Measurements from ENCODE around the gene PPFIA2.

The PPFIA2 gene

DNA sequence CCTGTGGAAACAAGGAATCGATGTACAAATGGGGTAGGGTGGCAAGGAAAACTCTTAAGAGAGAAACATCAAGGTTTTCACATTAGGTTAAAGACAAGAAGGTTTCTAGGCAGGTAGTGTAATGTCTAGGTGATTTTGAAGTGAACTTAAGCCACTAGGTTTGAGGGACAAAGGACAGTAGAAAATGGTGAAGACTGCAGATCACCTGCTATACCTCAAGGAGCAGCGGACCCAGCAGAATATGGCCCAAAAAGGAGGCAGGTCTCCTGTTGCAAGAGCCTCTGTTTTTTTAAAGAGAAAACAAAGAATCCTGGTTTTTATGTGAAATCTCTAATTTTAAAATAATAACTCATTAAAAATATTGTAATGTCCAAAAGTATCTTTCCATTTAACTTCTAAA lies 503.2 kb downstream of the PPFIA2 start:
- DNase-seq: no peak

DNA sequence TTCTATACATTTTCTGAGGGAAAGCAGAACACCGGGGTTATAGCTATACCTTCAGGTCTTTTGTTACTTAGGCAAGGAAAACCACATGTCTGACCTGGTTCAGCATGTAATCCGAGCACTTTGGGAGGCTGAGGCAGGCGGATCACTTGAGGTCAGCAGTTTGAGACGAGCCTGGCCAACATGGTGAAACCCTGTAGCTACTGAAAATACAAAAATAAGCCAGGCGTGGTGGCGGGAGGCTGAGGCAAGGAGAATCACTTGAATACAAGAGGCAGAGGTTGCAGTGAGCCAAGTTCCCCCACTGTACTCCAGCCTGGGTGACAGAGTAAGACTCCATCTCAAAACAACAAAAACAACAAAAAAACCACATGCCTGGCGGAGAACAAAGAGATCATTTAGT lies 503.7 kb downstream of the PPFIA2 start:
- no peak for DNase-seq

DNA sequence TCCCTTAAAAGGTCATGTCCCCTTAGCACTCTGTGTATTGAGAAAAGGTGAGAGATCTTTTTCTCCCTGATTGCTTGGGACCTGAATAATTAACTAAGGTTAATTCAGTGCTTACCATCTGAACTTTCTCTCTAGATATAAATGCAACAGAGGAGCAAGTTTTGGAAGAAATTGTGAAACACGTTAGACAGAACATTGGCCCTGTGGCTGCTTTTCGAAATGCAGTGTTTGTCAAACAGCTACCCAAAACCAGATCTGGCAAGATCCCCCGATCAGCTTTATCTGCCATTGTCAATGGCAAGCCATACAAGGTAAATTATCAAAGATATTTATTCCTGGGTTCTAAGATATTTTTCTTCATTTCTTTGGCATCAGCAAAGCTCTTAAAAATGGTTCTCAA lies 505.8 kb downstream of the PPFIA2 start:
- no peak for DNase-seq

DNA sequence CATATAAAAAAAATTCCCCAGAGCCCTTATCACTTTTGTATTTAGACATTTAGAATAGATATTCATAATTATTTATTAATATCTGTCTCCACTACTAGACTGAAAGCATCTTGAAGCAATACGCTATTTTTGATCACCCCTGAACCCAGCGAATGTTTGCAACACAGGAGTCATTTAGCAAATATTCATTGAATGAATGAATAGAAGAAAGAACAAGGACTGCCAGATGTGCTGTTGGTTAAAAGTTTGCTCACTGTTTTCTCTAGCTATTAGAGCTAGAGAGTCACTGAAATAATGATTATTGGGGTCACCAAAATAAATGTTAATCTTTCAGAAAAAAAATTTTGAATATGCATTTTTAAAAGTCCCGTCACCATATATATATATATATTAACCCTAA lies 506.9 kb downstream of the PPFIA2 start:
- no peak for DNase-seq

DNA sequence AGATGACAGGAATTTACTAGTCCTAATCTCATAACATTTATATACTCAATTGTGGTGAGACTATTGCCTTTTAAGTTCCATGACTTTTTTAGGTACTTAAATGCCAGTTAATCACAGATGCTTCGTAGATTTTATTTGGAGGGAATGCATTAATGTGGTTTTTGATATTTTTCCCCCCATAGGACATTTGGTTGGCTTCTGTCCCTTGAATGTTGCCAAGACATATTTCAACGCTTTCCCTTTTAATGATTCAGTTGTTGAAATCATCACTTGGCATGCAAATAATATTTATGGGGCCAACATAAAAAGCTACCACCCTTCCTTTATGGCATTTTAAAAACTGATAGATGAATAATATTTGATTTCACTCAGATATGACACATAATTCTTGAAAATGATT lies 509.2 kb downstream of the PPFIA2 start:
- DNase-seq: no peak

DNA sequence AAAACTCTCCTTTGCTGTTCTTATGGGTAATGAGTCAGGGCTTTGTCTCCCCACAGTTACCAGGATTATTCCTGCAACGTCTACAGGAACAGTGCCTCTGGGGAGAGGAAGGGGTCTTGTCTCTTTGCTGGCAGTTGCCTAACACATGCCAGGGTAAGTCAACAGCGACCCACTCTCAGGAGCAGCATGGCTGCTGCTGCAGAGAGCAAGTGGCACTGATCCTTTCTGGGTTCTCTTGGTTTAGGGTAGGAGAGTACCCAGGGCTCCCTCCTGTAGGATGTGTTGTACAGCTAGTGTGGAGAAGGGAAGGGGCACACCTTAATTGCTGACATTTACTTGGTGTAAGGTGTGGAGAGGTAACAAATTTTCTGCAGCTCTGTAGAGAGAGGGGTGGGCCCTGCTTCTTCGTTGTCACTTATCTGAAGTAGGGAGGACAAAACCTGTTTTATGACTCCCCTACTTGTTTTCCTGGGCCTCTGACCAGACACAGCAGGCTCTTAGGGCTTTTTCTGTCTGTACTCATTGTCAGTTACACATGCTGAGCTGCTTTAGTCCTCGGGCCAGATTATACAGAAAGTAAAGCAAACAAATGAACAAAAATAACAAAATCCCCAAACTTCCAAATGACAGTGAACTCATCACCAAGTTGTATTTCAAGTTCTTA lies 513.1 kb downstream of the PPFIA2 start:
- DNase-seq: peak; percentile 86

DNA sequence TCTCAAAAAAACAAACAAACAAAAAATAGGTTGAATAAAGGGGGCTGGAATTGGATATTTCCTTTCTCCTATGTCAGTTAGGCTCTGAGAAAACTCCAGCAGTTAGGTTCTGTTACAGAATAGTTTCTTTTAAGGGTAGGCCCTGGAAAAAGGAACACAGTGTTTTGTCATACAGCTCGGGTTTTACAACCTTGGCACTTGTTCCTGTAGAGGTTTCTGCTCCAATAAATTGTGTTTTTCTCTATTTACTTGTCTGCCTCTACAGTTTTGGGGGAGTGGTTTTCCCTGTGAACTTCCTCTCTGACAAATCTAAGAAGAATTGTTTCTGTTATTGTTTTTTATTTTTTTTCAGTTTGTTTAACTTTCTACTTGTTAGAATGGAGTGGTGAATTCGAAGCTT lies 513.7 kb downstream of the PPFIA2 start:
- DNase-seq: peak; percentile 52

DNA sequence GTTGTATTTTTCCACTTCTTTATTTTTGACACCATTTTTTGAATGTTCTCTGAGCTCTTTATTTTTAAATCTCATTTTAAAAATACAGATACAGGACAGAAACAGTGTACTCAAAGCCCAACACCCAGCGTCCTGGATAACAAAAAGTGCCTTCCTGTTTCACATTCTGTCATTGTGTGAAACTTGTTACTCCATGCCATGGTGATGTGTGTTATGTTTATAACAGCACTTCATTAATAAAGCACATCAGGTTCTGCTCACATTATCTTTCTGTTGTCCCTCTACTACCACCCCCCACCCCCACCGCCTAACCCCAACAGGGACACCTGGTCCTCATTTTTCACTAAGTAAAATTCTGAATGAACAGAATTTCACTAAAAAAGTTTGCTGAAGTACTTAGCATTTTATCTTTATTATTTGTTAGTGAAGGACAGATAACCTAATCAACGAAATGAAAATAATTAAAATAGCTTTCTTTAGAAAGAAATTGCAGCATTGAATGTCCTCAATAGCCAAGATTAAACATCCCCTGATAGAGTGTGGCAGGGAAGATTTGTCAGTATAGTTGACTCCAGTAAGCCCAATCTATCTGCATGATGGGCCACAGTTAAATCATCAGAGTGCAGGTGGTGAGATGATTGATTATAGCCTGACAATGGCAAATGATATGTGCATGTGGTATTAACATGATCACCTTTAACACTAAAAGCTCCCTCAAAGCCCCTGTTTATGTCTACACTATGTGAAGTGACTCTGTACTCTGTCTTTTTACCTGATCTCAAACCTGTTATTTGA lies 527.4 kb downstream of the PPFIA2 start:
- DNase-seq: peak; percentile 81

DNA sequence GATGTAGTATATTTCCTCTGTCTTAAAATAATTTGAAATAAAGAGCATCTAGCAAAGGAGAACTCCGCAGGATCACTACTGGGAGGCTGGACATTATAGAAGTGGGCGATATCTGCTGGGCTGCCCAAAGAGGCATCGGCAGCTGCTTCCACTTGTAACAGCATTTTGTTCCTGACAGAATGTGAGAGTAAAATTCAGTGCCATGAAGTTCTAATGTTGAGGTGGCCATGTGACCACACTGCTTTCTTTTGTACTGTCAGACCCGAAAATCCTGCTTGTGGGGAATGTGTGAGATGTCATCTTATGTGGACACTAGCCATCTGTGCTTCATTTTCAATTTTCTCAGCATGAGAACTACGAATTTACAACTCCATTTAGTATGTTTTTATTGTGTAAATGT lies 529.4 kb downstream of the PPFIA2 start:
- DNase-seq: peak; percentile 89

DNA sequence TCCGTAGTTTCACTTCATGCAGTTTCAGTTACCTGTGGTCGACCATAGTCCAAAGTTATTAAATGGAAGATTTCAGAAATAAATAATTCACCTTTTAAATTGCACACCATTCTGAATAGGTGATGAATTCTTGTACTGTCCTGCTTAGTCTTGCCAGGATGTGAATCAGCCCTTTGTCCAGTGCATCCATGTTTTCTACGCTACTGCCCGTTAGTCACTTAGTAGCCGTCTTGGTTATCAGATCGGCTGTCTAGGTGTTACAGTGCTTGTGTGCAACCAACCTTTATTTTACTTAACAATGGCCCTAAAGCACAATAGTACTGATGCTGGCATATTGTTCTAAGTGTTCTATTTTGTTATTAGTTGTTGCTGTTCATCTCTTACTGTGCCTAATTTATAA lies 534.5 kb downstream of the PPFIA2 start:
- DNase-seq: no peak

DNA sequence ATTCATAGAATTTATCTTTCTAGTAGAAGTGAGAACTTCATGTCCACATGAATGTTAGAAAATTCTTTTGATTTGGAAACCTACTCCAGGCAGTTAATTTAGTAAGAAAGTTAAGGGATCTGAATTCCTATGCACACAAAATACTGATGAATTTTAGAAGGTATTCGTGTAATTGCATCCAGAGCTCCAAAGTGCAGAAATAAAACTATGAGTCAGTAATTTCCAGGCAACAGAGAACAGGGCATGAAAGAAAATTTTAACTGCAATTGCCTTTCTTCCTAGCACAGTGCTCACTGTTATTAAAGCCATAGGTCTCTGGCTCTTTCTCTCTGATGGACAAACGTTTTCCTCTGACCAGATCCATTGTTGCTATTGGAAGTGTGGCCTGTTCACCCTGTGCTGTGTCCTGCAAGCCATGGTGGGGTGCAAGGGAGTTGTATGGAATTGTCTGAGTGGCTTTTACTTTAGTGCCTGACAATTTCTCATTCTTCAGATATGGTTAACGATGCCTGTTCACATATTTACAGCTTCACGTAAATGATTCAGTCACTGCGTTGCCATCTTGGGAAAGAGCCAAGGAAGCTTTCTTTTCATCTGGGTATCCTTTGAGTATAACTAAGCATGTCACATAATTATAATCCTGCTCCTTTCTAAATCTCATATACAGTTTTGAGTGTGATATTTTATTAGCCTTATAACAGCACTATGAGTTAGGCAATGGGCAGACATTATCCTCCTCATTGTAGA lies 536.1 kb downstream of the PPFIA2 start:
- DNase-seq: no peak

DNA sequence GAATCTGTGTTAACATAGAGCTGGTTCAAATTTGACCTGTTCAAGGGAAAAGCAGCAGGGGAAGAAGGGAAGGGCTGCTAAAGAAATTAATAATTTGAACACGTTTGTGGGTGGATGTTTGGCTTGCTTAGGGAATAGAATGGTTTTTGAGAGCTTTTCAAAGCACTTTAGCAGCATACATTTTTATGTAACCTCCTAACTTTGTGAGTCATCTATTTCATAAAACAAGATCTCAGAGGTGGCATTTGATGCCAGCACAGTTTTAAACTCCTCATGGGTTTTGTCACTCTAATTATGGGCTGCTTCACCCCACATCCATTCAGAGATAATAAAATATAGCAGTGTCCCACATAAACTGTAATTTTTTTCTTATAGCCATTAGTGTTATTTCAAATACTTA lies 537.5 kb downstream of the PPFIA2 start:
- no peak for DNase-seq

DNA sequence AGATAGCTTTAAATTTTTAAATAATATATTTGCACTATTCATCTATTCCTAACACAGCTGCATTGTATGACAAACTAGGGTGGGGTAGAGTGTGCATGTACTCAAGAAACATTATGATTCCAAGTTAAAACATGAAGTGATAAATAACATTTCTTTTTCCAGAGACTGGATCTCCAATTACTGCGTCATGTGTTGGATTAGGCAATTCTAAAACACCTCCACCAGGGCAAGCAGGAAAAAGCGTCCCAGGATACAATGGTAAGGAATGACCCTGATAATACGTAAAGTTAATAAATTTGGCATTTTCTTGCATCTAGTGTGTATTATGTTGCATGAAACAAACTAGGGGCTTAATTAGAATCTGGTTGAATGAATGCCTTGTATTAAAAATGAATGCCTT lies 542.4 kb downstream of the PPFIA2 start:
- no peak for DNase-seq

DNA sequence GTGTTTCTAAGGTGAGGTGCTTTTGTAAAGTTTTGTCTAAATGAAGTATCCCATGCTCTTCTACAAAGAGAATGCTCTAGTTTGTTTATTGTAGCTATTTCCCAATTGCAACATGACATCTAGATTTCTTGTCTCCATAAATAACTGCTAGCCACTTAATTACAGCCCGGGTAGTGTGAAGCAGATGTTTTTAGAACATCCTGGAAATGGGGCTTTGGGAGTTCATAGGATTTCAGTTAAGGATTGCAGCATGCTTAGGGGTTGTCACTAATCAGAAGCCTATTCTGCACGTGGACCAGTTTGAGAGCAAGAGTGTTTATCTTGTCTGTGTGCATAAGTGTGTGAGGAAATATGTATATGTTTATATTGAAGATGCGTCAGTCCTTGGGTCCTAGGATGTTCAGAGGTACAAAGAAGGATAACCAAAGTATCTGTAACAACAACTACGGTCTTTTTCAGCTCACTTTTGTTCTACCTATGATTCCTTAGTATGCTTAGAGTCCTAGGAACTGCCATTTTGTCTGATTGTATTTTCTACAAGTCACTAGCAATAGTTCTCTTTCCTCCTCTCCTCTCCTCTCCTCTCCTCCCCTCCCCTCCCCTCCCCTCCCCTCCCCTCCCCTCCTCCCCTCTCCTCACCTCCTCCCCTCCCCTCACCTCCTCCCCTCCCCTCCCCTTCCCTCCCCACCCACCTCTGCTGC lies 546.0 kb downstream of the PPFIA2 start:
- no peak for DNase-seq

DNA sequence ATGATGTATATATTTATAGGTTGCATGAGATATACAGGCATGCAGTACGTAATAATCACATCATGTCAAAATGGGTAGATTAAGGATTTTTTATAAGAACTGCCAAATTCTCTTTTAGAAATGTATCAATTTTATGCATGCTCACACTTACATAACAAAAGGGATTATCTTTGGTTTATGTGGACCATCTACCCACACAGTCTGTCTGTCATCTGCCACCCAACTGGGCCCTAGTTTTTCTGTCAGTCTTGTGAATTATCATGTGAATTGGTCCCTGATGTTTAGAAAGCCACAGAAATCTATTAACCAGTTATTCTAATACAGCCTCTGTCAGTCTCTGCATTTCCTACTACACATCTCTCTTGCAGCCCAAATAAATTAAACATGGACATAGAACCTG lies 547.8 kb downstream of the PPFIA2 start:
- no peak for DNase-seq

DNA sequence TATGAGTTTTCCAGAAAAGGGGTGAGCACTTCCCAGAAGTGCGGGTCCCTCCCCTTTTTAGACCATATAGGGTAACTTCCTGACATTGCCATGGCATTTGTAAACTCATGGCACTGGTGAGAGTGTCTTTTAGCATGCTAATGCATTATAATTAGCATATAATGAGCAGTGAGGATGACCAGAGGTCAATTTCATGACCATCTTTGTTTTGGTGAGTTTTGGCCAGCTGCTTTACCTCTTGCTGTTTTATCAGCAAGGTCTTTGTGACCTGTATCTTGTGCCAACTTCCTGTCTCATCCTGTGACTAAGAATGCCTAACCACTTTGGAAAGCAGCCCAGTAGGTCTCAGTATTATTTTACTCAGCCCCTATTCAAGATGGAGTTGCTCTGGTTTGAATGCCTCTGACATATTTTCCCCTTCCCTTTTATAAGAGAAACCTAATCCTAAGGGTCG lies 549.4 kb downstream of the PPFIA2 start:
- DNase-seq: peak; percentile 37

DNA sequence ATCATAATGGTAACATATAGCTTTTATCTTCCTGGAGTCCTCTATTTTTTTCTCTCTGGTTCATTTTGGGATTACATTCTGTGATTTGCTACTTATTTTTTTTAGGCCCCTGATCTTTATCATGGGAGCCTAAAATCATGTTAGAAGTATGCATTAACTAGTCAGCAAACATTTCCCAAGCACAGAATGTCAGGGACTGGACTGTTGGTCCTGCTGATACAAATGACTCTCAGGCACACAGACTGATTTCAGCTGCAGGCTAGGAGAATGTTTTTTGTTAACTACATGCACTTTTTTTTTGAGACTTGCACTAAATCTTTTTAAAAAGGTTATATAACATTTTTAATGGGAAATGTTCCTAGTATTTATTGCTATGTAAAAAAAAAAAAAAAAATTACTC lies 550.1 kb downstream of the PPFIA2 start:
- no peak for DNase-seq

DNA sequence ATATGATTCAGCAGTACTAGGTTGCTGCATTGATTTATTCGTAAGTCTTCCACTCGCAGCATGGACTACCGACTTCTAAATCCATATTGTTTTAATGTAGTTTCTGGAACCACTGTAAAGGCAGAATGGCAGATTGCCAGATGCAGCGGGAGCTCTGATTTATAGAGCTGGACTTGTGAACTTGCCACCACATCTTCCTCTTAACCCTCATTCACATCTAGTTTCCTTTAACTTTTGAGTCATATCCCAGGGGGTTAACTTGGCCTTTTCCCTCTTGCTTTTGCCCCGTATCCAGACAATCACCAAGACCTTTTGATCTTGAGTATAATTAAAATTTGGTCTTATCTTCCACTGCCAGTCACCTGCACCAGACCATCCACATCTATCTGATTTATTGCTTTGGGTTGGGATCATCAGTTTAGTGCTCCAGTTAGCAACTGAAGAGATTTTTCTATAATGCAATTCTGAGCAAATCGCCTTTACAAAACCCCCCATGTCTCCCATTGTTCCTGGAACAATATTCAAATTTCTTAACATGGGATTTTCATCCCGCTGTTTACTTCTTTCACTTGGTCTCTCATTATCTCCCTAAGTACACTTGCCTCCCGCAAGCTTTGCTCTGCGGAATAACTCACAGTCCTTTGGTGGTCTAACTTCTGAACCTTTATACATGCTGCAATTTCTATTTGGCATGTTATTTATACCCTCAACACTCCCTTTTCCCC lies 550.8 kb downstream of the PPFIA2 start:
- DNase-seq: peak; percentile 45
